Upper lobe of left lung (tissue), 6 donors: Measurements from ENCODE around the gene STAT3. TPM values are rescaled to one million over a fixed set of nuclear protein-coding genes. Genes with fewer than 3 reads are reported as not detected.

Experiments used
- ATAC-seq, 2 donors: fragments of 200-7000 bp; cut with Tn5 transposase; one replicate each; pipeline ENCODE4 v1.9.1; 2022; ENCODE audit warnings: mild to moderate bottlenecking in 2 of 2, moderate library complexity in 2 of 2; ENCODE audit not compliant: low FRiP score in 2 of 2
- DNase-seq, 2 donors: peaks; one replicate each; pipeline ENCODE4 v3.0.0-alpha.2; 2019 to 2020
- H3K27ac ChIP-seq, 4 donors: fragments of 200-600 bp; sonication (generic); one replicate each; pipeline ENCODE4 v1.5.1; 2016 to 2019
- H3K27me3 ChIP-seq, 4 donors: fragments of 200-600 bp; sonication (generic); one replicate each; pipeline ENCODE4 v1.5.1; 2017 to 2019
- H3K36me3 ChIP-seq, 4 donors: fragments of 200-600 bp; sonication (generic); one replicate each; pipeline ENCODE4 v1.5.1; 2016 to 2019
- H3K4me1 ChIP-seq, 4 donors: fragments of 200-600 bp; sonication (generic); one replicate each; pipeline ENCODE4 v1.5.1; 2018 to 2019
- H3K4me3 ChIP-seq, 4 donors: fragments of 200-600 bp; sonication (generic); one replicate each; pipeline ENCODE4 v1.5.1; 2017 to 2019; ENCODE audit warnings: mild to moderate bottlenecking in 2 of 4, moderate library complexity in 1 of 4
- H3K9me3 ChIP-seq, 4 donors: fragments of 200-600 bp; sonication (generic); one replicate each; pipeline ENCODE4 v1.5.1; 2018 to 2019
- EP300 ChIP-seq, 4 donors: sonication (generic); formaldehyde crosslinking; IDR thresholded peaks; one replicate each; pipeline ENCODE4 v1.5.1; 2017; ENCODE audit warnings: antibody characterized with exemption in 4 of 4, control low read depth in 2 of 4
- POLR2A ChIP-seq, 4 donors: fragments of 450-650 bp; IDR thresholded peaks; one replicate each; pipeline ENCODE4 v1.5.1; 2016 to 2017; ENCODE audit warnings: antibody characterized with exemption in 4 of 4, mild to moderate bottlenecking in 2 of 4
- POLR2AphosphoS5 ChIP-seq, 2 donors: sonication (generic); formaldehyde crosslinking; IDR thresholded peaks; one replicate each; pipeline ENCODE4 v1.5.1; 2017; ENCODE audit warnings: antibody characterized with exemption in 2 of 2
- WGBS, 2 donors: methylation state at CpG; one replicate each; pipeline ENCODE4 v1.1.5; 2017 to 2018; 5-methylcytosine and 5-hydroxymethylcytosine counted together
- total RNA-seq, 6 donors: library from RNA; depleted of rRNA in 4 of 6; stranded (reverse); fragments of >200 nt in 4 of 6; gene quantifications; one replicate each; pipeline versions ENCODE4 v1.1.0 to v1.2.1, GENCODE V29; 2016 to 2021
- TF ChIP-seq, protein P1 (sequence below), 6 experiments: fragments of 450-650 bp in 4 of 6; fragments of 200-600 bp in 2 of 6; sonication (generic) in 2 of 6; IDR thresholded peaks; one replicate each; pipeline ENCODE4 v1.5.1; 2016 to 2019; ENCODE audit warnings: antibody characterized with exemption in 6 of 6
- donor health status: DM: no; HTN: no; CAD: no; lungs with moderate emphysema.
- donor health status: DM: no; HTN: yes; CAD: no; lungs with severe emphysema.

The STAT3 gene
- total RNA-seq, 6 donors from 2014 or later = 228 to 335 (median 264) TPM

DNA sequence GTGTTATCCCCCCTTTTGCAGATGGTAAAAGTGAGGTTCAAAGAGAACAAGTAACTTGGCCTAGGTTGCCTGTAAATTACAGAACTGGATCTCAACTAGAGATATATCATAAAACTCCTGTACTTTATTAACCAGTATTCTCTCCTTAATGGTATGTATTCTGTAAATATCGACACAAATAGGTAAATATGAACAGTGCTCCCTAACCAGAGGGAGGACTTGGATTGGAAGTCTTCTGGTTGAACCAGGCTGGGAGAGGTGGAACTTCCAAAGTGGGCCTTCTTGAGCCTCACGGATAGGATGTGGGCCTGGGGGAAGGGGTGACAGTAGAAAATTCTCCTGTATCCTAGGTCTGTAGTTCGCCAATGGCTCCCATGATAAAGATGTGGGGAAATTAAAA, 92.2 kb downstream of the STAT3 start:
- DNase-seq (no peak), ATAC-seq (no peak)
- Histone ChIP-seq H3K4me1 (peaks cover 0 to 10% (median 0%) of the 10 kb centered on the region in 4 donors), H3K36me3 (peaks cover under 1 to 70% (median 34%) of the 10 kb centered on the region in 4 donors), H3K27me3 (no peaks in the 10 kb centered on the region), H3K4me3 (no peak overlapping the region), H3K9me3 (no peaks in the 10 kb centered on the region), H3K27ac (no peak overlapping the region)
- no peak for TF ChIP-seq POLR2AphosphoS5 (IDR thresholded peaks at IDR 0.05)
- TF ChIP-seq, protein P1, sequence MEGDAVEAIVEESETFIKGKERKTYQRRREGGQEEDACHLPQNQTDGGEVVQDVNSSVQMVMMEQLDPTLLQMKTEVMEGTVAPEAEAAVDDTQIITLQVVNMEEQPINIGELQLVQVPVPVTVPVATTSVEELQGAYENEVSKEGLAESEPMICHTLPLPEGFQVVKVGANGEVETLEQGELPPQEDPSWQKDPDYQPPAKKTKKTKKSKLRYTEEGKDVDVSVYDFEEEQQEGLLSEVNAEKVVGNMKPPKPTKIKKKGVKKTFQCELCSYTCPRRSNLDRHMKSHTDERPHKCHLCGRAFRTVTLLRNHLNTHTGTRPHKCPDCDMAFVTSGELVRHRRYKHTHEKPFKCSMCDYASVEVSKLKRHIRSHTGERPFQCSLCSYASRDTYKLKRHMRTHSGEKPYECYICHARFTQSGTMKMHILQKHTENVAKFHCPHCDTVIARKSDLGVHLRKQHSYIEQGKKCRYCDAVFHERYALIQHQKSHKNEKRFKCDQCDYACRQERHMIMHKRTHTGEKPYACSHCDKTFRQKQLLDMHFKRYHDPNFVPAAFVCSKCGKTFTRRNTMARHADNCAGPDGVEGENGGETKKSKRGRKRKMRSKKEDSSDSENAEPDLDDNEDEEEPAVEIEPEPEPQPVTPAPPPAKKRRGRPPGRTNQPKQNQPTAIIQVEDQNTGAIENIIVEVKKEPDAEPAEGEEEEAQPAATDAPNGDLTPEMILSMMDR (IDR thresholded peaks at IDR 0.05) = no peak
- TF ChIP-seq EP300 (IDR thresholded peaks at IDR 0.05) = no peak
- no peak for TF ChIP-seq POLR2A (IDR thresholded peaks at IDR 0.05)
- WGBS, 2 donors = 93 to 95% methylated on average over 3 of the region's 3 CpGs

DNA sequence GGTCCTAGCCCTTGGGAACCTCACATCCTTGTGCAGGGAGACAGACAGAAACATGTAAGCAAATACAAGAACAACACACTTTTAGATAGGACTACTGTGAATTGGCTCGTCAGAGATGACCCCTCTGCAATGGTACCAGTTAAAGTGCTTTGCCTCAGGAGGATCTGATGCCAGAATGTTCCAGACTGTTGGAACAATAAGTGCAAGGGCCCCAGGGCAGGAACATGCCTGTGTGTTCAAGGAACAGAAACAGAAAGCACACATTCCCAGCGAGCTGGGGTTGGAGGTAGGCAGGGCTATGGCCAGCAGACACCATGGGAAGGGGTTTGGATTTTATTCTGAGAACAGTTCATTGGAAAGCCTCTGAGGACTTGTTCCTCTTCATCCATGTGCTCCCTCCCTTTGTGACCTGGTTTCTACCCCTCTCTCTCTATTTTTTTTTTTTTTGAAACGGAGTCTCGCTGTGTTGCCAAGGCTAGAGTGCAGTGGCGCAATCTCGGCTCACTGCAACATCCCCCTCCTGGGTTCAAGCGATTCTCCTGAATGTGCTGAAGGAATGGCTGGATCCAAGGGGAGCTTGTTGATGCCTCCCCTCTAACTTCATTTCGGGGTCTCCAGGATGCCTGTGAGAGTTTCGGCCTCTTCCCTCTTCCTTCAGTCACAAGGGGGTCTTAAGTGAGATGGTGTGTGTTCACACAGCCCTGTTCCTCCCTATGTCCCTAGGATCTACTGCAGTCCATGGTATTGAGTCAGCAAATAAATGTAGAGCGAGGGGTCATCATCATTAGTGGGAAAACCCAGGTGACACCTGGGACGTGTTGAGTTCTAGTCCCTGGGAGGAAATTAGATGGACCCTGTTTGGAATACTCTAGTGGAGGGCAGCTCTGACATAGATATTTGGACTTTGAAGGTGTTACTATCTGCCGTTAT, 93.5 kb downstream of the STAT3 start:
- no peak for TF ChIP-seq EP300 (IDR thresholded peaks at IDR 0.05)
- TF ChIP-seq, protein P1 (IDR thresholded peaks at IDR 0.05) = no peak
- TF ChIP-seq POLR2A (IDR thresholded peaks at IDR 0.05) = no peak
- TF ChIP-seq POLR2AphosphoS5 (IDR thresholded peaks at IDR 0.05) = no peak
- Histone ChIP-seq H3K4me1 (peaks cover 5 to 19% (median 7%) of the 10 kb centered on the region in 4 donors), H3K27ac (peak overlapping the region in 1 of 4 donors; percentile 9), H3K9me3 (no peaks in the 10 kb centered on the region), H3K27me3 (no peaks in the 10 kb centered on the region), H3K4me3 (no peak overlapping the region), H3K36me3 (peaks cover 0 to 62% (median 29%) of the 10 kb centered on the region in 4 donors)
- ATAC-seq (no peak), DNase-seq (no peak)
- WGBS, 2 donors = 72 to 82% methylated on average over 12 of the region's 12 CpGs

- TF ChIP-seq EP300 (IDR thresholded peaks at IDR 0.05) = no peak
- no peak for TF ChIP-seq POLR2A (IDR thresholded peaks at IDR 0.05)
- TF ChIP-seq, protein P1 (IDR thresholded peaks at IDR 0.05) = no peak
- TF ChIP-seq POLR2AphosphoS5 (IDR thresholded peaks at IDR 0.05) = no peak
- Histone ChIP-seq H3K27me3 (no peaks in the 10 kb centered on the region), H3K9me3 (no peaks in the 10 kb centered on the region), H3K36me3 (peaks cover 0 to 35% (median 14%) of the 10 kb centered on the region in 4 donors), H3K4me1 (peaks cover 30 to 49% (median 31%) of the 10 kb centered on the region in 4 donors), H3K4me3 (no peak overlapping the region), H3K27ac (peak overlapping the region in 1 of 4 donors; percentile 17)
- WGBS, 2 donors = 94 to 95% methylated on average over 8 to 11 of the region's 11 CpGs
- ATAC-seq (no peak), DNase-seq (no peak)
Observed at GRCh38 chr17:42291129-42291528, 97.1 kb downstream of the STAT3 start.

GRCh38 chr17:42290577-42290976, 97.7 kb downstream of the STAT3 start:
- WGBS, 2 donors = 84 to 91% methylated on average over 5 of the region's 5 CpGs
- H3K36me3 ChIP-seq = peaks cover 0 to 29% (median 8%) of the 10 kb centered on the region in 4 donors
- peak overlapping the region in 2 of 4 donors; percentile 93 to 94 for H3K27ac ChIP-seq
- peaks cover 30 to 54% (median 34%) of the 10 kb centered on the region in 4 donors for H3K4me1 ChIP-seq
- no peak overlapping the region for H3K4me3 ChIP-seq
- no peaks in the 10 kb centered on the region for H3K9me3 ChIP-seq
- no peaks in the 10 kb centered on the region for H3K27me3 ChIP-seq
- TF ChIP-seq, protein P1 (IDR thresholded peaks at IDR 0.05) = no peak
- TF ChIP-seq POLR2A (IDR thresholded peaks at IDR 0.05) = no peak
- TF ChIP-seq EP300 (IDR thresholded peaks at IDR 0.05) = no peak
- no peak for TF ChIP-seq POLR2AphosphoS5 (IDR thresholded peaks at IDR 0.05)
- no peak for ATAC-seq
- no peak for DNase-seq
